ENCODE data around the gene BPIFB2.

GRCh38 chr20:33070111-33071053, 62.9 kb downstream of the BPIFB2 start:
- no peak for TF ChIP-seq CTCF (IDR thresholded peaks at IDR 0.05)
- TF ChIP-seq POLR2AphosphoS5 (IDR thresholded peaks at IDR 0.05), result no peak
- no peak for TF ChIP-seq POLR2A (IDR thresholded peaks at IDR 0.05)
